Measurements from ENCODE around the gene CDH4. TPM values are rescaled to one million over a fixed set of nuclear protein-coding genes. Genes with fewer than 3 reads are reported as not detected.

CDH4 gene
- polyA plus RNA-seq, 1 donor (not counting 4 experiments of a cell fraction or from before 2014, with no cell fraction given) = 2.2 TPM

DNA sequence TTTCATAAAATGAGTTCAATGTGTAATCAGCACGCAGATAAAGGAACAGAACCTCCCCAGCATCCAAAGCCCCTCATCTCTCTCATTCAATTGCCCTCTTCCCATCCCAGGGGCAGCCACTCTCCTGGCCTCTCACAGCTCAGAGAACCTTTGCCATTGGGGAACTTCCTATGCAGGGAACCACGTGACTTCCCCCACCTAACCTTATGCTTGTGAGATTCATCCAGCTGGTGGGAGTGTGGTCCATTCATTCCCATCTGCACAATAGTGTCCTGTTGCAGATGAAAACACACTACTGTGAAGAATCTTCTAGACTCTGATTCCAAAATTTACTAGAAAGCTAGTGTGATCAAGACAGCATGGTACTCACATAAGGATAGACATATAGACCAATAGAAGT lies 299.3 kb downstream of the CDH4 start:
- dilution Hi-C loops (cut with MboI; ENCODE audit: extremely low pct_ligation_motif_present, low sequenced_read_pairs) = no loop called here
- DNase-seq (ENCODE audit: low read depth, low spot score) = no peak
- Histone ChIP-seq H3K4me2 (ENCODE audit: control insufficient read depth, extremely low read depth, insufficient read depth, low read depth, low read length) (no peak overlapping the region), H3K9me1 (ENCODE audit: control insufficient read depth, extremely low read depth, insufficient read depth, low read length) (no peaks in the 10 kb centered on the region), H3K4me1 (ENCODE audit: control insufficient read depth, extremely low read depth, insufficient read depth, low read length) (peaks cover 16% of the 10 kb centered on the region), H2AFZ (ENCODE audit: control insufficient read depth, low read length) (no peak overlapping the region), H3K4me3 (ENCODE audit: control insufficient read depth in 2 of 3, extremely low read depth in 1 of 3, insufficient read depth in 2 of 3, low read depth in 1 of 3, low read length in 3 of 3) (no peak overlapping the region), H3K27me3 (ENCODE audit: control insufficient read depth, extremely low read depth, insufficient read depth, low read length) (no peaks in the 10 kb centered on the region), H3K79me2 (ENCODE audit: control insufficient read depth, insufficient read depth, low read length) (no peaks in the 10 kb centered on the region), H4K20me1 (ENCODE audit: control insufficient read depth, extremely low read depth, insufficient read depth, low read length) (peaks cover 2% of the 10 kb centered on the region), H3K27ac (ENCODE audit: control insufficient read depth, insufficient read depth, low read length) (no peak overlapping the region), H3K9me3 (ENCODE audit: control insufficient read depth, low read depth, low read length) (no peaks in the 10 kb centered on the region), H3K36me3 (ENCODE audit: control insufficient read depth in 2 of 2, extremely low read depth in 1 of 2, insufficient read depth in 2 of 2, low read length in 2 of 2) (no peaks in the 10 kb centered on the region), H3K9ac (ENCODE audit: control insufficient read depth, extremely low read depth, insufficient read depth, low read length) (no peak overlapping the region)
- no peak for FAIRE-seq
- TF ChIP-seq, protein P1, sequence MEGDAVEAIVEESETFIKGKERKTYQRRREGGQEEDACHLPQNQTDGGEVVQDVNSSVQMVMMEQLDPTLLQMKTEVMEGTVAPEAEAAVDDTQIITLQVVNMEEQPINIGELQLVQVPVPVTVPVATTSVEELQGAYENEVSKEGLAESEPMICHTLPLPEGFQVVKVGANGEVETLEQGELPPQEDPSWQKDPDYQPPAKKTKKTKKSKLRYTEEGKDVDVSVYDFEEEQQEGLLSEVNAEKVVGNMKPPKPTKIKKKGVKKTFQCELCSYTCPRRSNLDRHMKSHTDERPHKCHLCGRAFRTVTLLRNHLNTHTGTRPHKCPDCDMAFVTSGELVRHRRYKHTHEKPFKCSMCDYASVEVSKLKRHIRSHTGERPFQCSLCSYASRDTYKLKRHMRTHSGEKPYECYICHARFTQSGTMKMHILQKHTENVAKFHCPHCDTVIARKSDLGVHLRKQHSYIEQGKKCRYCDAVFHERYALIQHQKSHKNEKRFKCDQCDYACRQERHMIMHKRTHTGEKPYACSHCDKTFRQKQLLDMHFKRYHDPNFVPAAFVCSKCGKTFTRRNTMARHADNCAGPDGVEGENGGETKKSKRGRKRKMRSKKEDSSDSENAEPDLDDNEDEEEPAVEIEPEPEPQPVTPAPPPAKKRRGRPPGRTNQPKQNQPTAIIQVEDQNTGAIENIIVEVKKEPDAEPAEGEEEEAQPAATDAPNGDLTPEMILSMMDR (optimal IDR thresholded peaks at IDR 0.05 in 1 of 3, IDR thresholded peaks at IDR 0.05 in 1 of 3, conservative IDR thresholded peaks at IDR 0.05 in 1 of 3; ENCODE audit: extremely low read depth in 1 of 3, insufficient read depth in 2 of 3, low read length in 3 of 3) = no peak
- no peak for TF ChIP-seq EZH2 (IDR thresholded peaks at IDR 0.05; ENCODE audit: low read length)

DNA sequence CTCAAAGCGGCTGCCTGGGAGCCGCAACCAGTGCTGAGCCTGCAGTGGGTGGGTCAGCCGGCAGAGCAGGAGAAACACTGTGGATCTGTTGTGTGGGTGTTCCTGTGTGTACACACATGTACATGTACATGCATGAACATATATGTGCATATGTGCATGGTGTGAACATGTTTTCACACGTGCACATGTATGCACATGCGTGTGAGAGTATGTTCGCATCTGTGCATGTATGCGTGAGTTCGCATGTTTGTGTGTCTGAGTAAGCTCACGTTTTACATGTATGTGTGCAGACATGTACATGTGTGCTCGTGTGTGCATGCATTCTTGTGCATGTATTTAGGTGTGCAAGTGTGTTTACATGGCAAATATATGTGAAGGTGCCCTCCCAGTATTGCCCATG lies 302.6 kb downstream of the CDH4 start:
- H3K27ac ChIP-seq (ENCODE audit: control insufficient read depth, insufficient read depth, low read length) = no peak overlapping the region
- peaks cover 6% of the 10 kb centered on the region for H4K20me1 ChIP-seq (ENCODE audit: control insufficient read depth, extremely low read depth, insufficient read depth, low read length)
- no peak for FAIRE-seq
- no peak overlapping the region for H3K4me3 ChIP-seq (ENCODE audit: control insufficient read depth in 2 of 3, extremely low read depth in 1 of 3, insufficient read depth in 2 of 3, low read depth in 1 of 3, low read length in 3 of 3)
- no peaks in the 10 kb centered on the region for H3K9me3 ChIP-seq (ENCODE audit: control insufficient read depth, low read depth, low read length)
- H3K4me1 ChIP-seq (ENCODE audit: control insufficient read depth, extremely low read depth, insufficient read depth, low read length) = peaks cover 19% of the 10 kb centered on the region
- dilution Hi-C loops (cut with MboI; ENCODE audit: extremely low pct_ligation_motif_present, low sequenced_read_pairs) = no loop called here
- DNase-seq (ENCODE audit: low read depth, low spot score) = no peak
- no peak overlapping the region for H3K9ac ChIP-seq (ENCODE audit: control insufficient read depth, extremely low read depth, insufficient read depth, low read length)
- TF ChIP-seq, protein P1 (optimal IDR thresholded peaks at IDR 0.05 in 1 of 3, IDR thresholded peaks at IDR 0.05 in 1 of 3, conservative IDR thresholded peaks at IDR 0.05 in 1 of 3; ENCODE audit: extremely low read depth in 1 of 3, insufficient read depth in 2 of 3, low read length in 3 of 3) = no peak
- no peak for TF ChIP-seq EZH2 (IDR thresholded peaks at IDR 0.05; ENCODE audit: low read length)
- no peaks in the 10 kb centered on the region for H3K27me3 ChIP-seq (ENCODE audit: control insufficient read depth, extremely low read depth, insufficient read depth, low read length)
- H3K4me2 ChIP-seq (ENCODE audit: control insufficient read depth, extremely low read depth, insufficient read depth, low read depth, low read length) = no peak overlapping the region
- H3K79me2 ChIP-seq (ENCODE audit: control insufficient read depth, insufficient read depth, low read length) = no peaks in the 10 kb centered on the region
- H3K36me3 ChIP-seq (ENCODE audit: control insufficient read depth in 2 of 2, extremely low read depth in 1 of 2, insufficient read depth in 2 of 2, low read length in 2 of 2) = no peaks in the 10 kb centered on the region
- peaks cover 5% of the 10 kb centered on the region for H3K9me1 ChIP-seq (ENCODE audit: control insufficient read depth, extremely low read depth, insufficient read depth, low read length)
- H2AFZ ChIP-seq (ENCODE audit: control insufficient read depth, low read length) = no peak overlapping the region

All from keratinocyte (primary cell).